K562 (cell line): ENCODE measurements around the gene C9orf50. TPM values are rescaled to one million over a fixed set of nuclear protein-coding genes. Genes with fewer than 3 reads are reported as not detected.

ENCODE experiments used
- AFF1 ChIP-seq, 2 experiments: fragments of 450-650 bp; IDR thresholded peaks; 2 replicates each; pipeline ENCODE4 v1.6.1; 2018; ENCODE audit warnings: mild to moderate bottlenecking in 2 of 2, low read depth in 1 of 2; ENCODE audit not compliant: partially characterized antibody in 2 of 2
- CBFA2T2 ChIP-seq: fragments of 450-650 bp; conservative IDR thresholded peaks from 2 replicates; pipeline ENCODE4 v1.6.1; 2017; ENCODE audit warnings: mild to moderate bottlenecking
- FOXJ3 ChIP-seq: sonication (generic); formaldehyde crosslinking; IDR thresholded peaks from 2 replicates; pipeline ENCODE4 v1.4.0; 2020; ENCODE audit warnings: mild to moderate bottlenecking, missing genetic modification reagents
- KDM1A ChIP-seq, 2 experiments: fragments of 450-650 bp; IDR thresholded peaks; 2 replicates each; pipeline ENCODE4 v1.6.1; 2016; ENCODE audit warnings: mild to moderate bottlenecking in 2 of 2
- L3MBTL2 ChIP-seq: fragments of 450-650 bp; IDR thresholded peaks from 2 replicates; pipeline ENCODE4 v1.6.1; 2016; ENCODE audit warnings: mild to moderate bottlenecking, moderate library complexity
- MTF1 ChIP-seq: fragments of 250-450 bp; sonication (Bioruptor Pico); IDR thresholded peaks from 2 replicates; pipeline ENCODE4 v1.9.0; 2021; ENCODE audit warnings: moderate library complexity, mild to moderate bottlenecking, inconsistent platforms, borderline replicate concordance
- NR2C2 ChIP-seq, 2 experiments: fragments of 200-800 bp in 1 of 2; sonication (Bioruptor generic) in 1 of 2; sonication (generic) in 1 of 2; formaldehyde crosslinking in 1 of 2; IDR thresholded peaks; 2 replicates each; pipeline versions ENCODE4 v1.6.1 to v1.8.0; 2016 to 2022; ENCODE audit warnings: mild to moderate bottlenecking in 1 of 2, missing compliant biosample characterization in 1 of 2, missing genetic modification characterization in 1 of 2, missing genetic modification reagents in 1 of 2
- RAD21 ChIP-seq, 2 experiments: fragments of 250-450 bp in 1 of 2; fragments of 450-650 bp in 1 of 2; sonication (Bioruptor Pico) in 1 of 2; formaldehyde crosslinking in 1 of 2; IDR thresholded peaks in 1 of 2; conservative IDR thresholded peaks in 1 of 2; 2 replicates each; pipeline versions ENCODE4 v1.4.0 to v1.8.0; 2020 to 2022; ENCODE audit warnings: mild to moderate bottlenecking in 2 of 2, moderate library complexity in 1 of 2
- SMAD4 ChIP-seq: fragments of 250-450 bp; sonication (Bioruptor Pico); conservative IDR thresholded peaks from 2 replicates; pipeline ENCODE4 v1.8.0; 2021; ENCODE audit warnings: inconsistent platforms, mild to moderate bottlenecking, moderate library complexity
- SMC3 ChIP-seq: conservative IDR thresholded peaks from 2 replicates; pipeline ENCODE4 v1.6.1; 2011; ENCODE audit warnings: low read depth, low read length, improper control_type of control experiment; ENCODE audit not compliant: insufficient read depth
- SREBF1 ChIP-seq: fragments of 150-350 bp; IDR thresholded peaks from 2 replicates; pipeline ENCODE4 v1.6.1; 2014; ENCODE audit warnings: antibody characterized with exemption, low read depth, low read length, borderline replicate concordance
- STAG1 ChIP-seq: sonication (generic); formaldehyde crosslinking; IDR thresholded peaks from 2 replicates; pipeline ENCODE4 v1.5.0; 2020; ENCODE audit warnings: missing genetic modification reagents, borderline replicate concordance
- TCF3 ChIP-seq: sonication (generic); formaldehyde crosslinking; IDR thresholded peaks from 2 replicates; pipeline ENCODE4 v1.4.0; 2020; ENCODE audit warnings: mild to moderate bottlenecking, missing genetic modification reagents
- VEZF1 ChIP-seq: fragments of 200-800 bp; sonication (Bioruptor generic); IDR thresholded peaks from 2 replicates; pipeline ENCODE4 v1.6.1; 2017; ENCODE audit warnings: missing genetic modification characterization, missing compliant biosample characterization
- ZBTB7A ChIP-seq: IDR thresholded peaks from 2 replicates; pipeline ENCODE4 v1.6.1; 2011; ENCODE audit warnings: low read depth, mild to moderate bottlenecking, low read length, moderate library complexity, borderline replicate concordance; ENCODE audit not compliant: control insufficient read depth
- ZNF408 ChIP-seq: fragments of 250-450 bp; sonication (Bioruptor Pico); IDR thresholded peaks from 2 replicates; pipeline ENCODE4 v1.4.0; 2020; ENCODE audit warnings: low read depth, mild to moderate bottlenecking, moderate library complexity
- ZNF76 ChIP-seq: fragments of 250-450 bp; sonication (Bioruptor Pico); IDR thresholded peaks from 2 replicates; pipeline ENCODE4 v1.4.0; 2020; ENCODE audit warnings: mild to moderate bottlenecking, moderate library complexity, borderline replicate concordance
- polyA plus RNA-seq, 8 experiments: library from polyadenylated mRNA; depleted of rRNA in 4 of 8; stranded (reverse) in 5 of 8; unstranded in 3 of 8; fragments of >200 nt; fragmentation: Nextera tagmentation in 2 of 8; fragmentation: Illumina TruSeq in 1 of 8; extraction: Ambion mirVana in 2 of 8; extraction: Trizol in 1 of 8; gene quantifications; 2 replicates each; pipeline versions ENCODE4 v1.2.1 to v1.2.3, GENCODE V29; 2011 to 2014; ENCODE audit warnings: inconsistent platforms in 1 of 8, missing spikeins in 1 of 8
- total RNA-seq, 7 experiments: library from RNA; depleted of rRNA in 6 of 7; stranded (reverse); fragments of >200 nt in 6 of 7; fragmentation: Illumina TruSeq in 2 of 7; extraction: Trizol in 2 of 7; gene quantifications; 2 replicates each; pipeline versions ENCODE4 v1.2.1 to v1.2.3, GENCODE V29; 2011 to 2021; ENCODE audit warnings: low replicate concordance in 1 of 7
- TF ChIP-seq, protein P1 (sequence below): fragments of 450-650 bp; IDR thresholded peaks from 2 replicates; pipeline ENCODE4 v1.6.1; 2016; ENCODE audit warnings: antibody characterized with exemption
- TF ChIP-seq, protein P2 (sequence below): sonication (generic); formaldehyde crosslinking; IDR thresholded peaks from 2 replicates; pipeline ENCODE4 v1.4.0; 2020; ENCODE audit warnings: mild to moderate bottlenecking, missing genetic modification reagents

Gene C9orf50
- total and polyA plus RNA-seq, 9 of the 15 experiments (the other 6 are each of a cell fraction or from before 2014, with no cell fraction given): not detected

- TF ChIP-seq AFF1 (IDR thresholded peaks at IDR 0.05; ENCODE audit: low read depth in 1 of 2, partially characterized antibody in 2 of 2) (no peak), TCF3 (CRISPR knock-in tag) (no peak), ZBTB7A (no peak), ZNF408 (no peak), ZNF76 (no peak), MTF1 (CRISPR knock-in tag) (no peak), SMC3 (peak; percentile 40; the same call in 1 of the 2 replicates), NR2C2 (CRISPR knock-in tag; IDR thresholded peaks at IDR 0.05) (no peak), NR2C2 (tag; IDR thresholded peaks at IDR 0.05) (no peak), RAD21 (CRISPR knock-in tag; conservative IDR thresholded peaks at IDR 0.05 in 1 of 2, IDR thresholded peaks at IDR 0.05 in 1 of 2) (peak in 1 of 2 experiments; percentile 62; a peak in 3 of 4 replicates), SREBF1 (no peak), CBFA2T2 (no peak), VEZF1 (CRISPR knock-in tag) (no peak), STAG1 (CRISPR knock-in tag) (peak; percentile 80), L3MBTL2 (no peak), KDM1A (IDR thresholded peaks at IDR 0.05) (peak; percentile 56 to 65; a peak in 3 of 4 replicates), SMAD4 (peak; percentile 68), FOXJ3 (CRISPR knock-in tag) (no peak)
- TF ChIP-seq, protein P1, sequence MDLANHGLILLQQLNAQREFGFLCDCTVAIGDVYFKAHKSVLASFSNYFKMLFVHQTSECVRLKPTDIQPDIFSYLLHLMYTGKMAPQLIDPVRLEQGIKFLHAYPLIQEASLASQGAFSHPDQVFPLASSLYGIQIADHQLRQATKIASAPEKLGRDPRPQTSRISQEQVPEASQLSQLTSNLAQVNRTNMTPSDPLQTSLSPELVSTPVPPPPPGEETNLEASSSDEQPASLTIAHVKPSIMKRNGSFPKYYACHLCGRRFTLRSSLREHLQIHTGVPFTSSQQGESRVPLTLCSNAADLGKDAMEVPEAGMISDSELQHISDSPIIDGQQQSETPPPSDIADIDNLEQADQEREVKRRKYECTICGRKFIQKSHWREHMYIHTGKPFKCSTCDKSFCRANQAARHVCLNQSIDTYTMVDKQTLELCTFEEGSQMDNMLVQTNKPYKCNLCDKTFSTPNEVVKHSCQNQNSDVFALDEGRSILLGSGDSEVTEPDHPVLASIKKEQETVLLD: no peak
- TF ChIP-seq, protein P2, sequence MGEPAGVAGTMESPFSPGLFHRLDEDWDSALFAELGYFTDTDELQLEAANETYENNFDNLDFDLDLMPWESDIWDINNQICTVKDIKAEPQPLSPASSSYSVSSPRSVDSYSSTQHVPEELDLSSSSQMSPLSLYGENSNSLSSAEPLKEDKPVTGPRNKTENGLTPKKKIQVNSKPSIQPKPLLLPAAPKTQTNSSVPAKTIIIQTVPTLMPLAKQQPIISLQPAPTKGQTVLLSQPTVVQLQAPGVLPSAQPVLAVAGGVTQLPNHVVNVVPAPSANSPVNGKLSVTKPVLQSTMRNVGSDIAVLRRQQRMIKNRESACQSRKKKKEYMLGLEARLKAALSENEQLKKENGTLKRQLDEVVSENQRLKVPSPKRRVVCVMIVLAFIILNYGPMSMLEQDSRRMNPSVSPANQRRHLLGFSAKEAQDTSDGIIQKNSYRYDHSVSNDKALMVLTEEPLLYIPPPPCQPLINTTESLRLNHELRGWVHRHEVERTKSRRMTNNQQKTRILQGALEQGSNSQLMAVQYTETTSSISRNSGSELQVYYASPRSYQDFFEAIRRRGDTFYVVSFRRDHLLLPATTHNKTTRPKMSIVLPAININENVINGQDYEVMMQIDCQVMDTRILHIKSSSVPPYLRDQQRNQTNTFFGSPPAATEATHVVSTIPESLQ (CRISPR knock-in tag): no peak
These were observed 3.7 kb downstream of the C9orf50 start (continued) for GRCh38 chr9:129617167-129617566.
